ENCODE results near the gene MORN4. TPM values are rescaled to one million over a fixed set of nuclear protein-coding genes. Genes with fewer than 3 reads are reported as not detected.

Gene MORN4
- 9.7 and 12.6 TPM in 2 replicates for total RNA-seq (2022)
- percentile 52 among the genes with signal in this experiment for Bru-seq, nascent RNA
- percentile 52 among the genes with signal in this experiment for BruChase-seq, experiment 1, labeled RNA remaining after a 2-hour chase
- percentile 56 among the genes with signal in this experiment for BruChase-seq, experiment 2, labeled RNA remaining after a 6-hour chase
- long read RNA-seq, transcript MORN4-201 (5 exons, 2,315 nt), result major isoform, 29 of 35 reads
- long read RNA-seq, partial matches to known transcripts, result 0 of 35 reads
- long read RNA-seq, other reads (novel, unspliced or antisense), result 4 of 35 reads

DNA sequence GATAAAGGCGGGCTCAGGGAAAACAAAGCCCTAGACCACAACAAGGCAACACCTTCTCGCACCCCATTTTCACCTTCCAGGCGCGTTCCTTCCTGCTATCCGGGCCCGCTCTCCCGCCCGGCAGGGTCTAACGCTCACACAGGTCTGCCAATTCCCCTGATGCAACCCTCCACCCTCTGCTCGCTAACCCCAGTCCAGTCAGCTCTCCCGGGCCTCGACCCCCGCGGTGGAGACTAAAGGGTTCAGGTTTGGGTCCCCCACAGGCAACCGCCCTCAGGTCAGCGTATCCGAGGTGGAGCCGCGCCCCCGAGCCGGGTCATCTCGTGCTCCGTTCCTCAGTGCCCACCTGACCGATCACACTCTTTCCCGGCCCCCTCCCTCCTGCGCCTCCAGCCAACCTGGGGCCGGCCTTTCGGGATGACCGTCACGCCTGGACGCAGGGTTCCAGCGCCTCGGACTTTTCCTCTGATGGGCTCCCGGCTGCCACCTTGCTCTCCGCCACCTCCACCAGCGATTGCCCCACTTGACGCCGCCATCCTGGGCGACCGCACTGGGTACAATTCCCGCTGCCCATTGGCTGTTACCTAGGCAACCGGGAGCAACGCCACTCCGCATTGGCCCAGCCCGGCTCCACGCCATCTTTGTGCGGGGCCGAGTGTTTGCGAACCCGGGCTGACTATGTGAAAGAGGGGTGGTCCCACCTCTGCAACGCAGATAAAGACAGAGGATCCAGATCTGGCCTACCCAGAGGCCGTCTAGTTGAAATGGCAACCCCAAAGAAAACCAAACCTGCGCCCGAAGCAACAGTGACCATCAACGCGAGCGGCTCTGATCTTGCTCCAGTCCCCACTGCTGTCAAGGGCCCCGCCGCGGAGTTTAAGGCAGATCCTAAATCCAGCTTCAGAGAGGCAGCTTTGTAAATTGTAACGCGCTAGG, at the start of gene MORN4:
Gene MORN4, minus strand, starts transcription at position 552 of the 936 bp plus-strand sequence. CDS start 13,847 bp downstream, outside the sequence.
- no TSS peak for BruUV-seq (replicated peaks)
- Histone ChIP-seq H3K27me3 (replicated peaks; ENCODE audit: control insufficient read depth, insufficient read depth, low read length) (no peaks in the 10 kb centered on the region), H3K4me3 (ENCODE audit: low read depth, low read length) (peak within 1 kb of the TSS; percentile 70), H3K4me1 (no peaks in the 10 kb centered on the region), H3K36me3 (ENCODE audit: control insufficient read depth, insufficient read depth, low read length) (no peaks in the 10 kb centered on the region), H3K9me3 (no peaks in the 10 kb centered on the region)
- Mint-ChIP-seq H3K27ac (ENCODE audit: unreplicated experiment) (peak within 1 kb of the TSS; percentile 100), H3K4me3 (ENCODE audit: unreplicated experiment) (peak within 1 kb of the TSS; percentile 100), H3K4me1 (ENCODE audit: low read depth, unreplicated experiment) (peaks cover 7% of the 10 kb centered on the region), H3K36me3 (ENCODE audit: insufficient read depth, unreplicated experiment) (peaks cover 11% of the 10 kb centered on the region), H3K9me3 (ENCODE audit: unreplicated experiment) (no peaks in the 10 kb centered on the region), H3K27me3 (ENCODE audit: insufficient read depth, unreplicated experiment) (no peaks in the 10 kb centered on the region)
- peak; percentile 96 to 97 for DNase-seq
- TF ChIP-seq, protein P1, sequence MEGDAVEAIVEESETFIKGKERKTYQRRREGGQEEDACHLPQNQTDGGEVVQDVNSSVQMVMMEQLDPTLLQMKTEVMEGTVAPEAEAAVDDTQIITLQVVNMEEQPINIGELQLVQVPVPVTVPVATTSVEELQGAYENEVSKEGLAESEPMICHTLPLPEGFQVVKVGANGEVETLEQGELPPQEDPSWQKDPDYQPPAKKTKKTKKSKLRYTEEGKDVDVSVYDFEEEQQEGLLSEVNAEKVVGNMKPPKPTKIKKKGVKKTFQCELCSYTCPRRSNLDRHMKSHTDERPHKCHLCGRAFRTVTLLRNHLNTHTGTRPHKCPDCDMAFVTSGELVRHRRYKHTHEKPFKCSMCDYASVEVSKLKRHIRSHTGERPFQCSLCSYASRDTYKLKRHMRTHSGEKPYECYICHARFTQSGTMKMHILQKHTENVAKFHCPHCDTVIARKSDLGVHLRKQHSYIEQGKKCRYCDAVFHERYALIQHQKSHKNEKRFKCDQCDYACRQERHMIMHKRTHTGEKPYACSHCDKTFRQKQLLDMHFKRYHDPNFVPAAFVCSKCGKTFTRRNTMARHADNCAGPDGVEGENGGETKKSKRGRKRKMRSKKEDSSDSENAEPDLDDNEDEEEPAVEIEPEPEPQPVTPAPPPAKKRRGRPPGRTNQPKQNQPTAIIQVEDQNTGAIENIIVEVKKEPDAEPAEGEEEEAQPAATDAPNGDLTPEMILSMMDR (IDR thresholded peaks at IDR 0.05; ENCODE audit: insufficient read depth in 1 of 2, low read depth in 1 of 2, low read length in 1 of 2, severe bottlenecking in 1 of 2, unreplicated experiment in 1 of 2), result no peak
- POLR2A ChIA-PET, result no interaction called here
- intact Hi-C loops (cut with micrococcal nuclease; ENCODE audit: unreplicated experiment), result no loop called here
- CTCF ChIA-PET, result interaction anchor here (1.0 kb wide), 1 partner anchor 61 kb away, joined by 3 read pairs; the partner anchor contains the start of gene ANKRD2

DNA sequence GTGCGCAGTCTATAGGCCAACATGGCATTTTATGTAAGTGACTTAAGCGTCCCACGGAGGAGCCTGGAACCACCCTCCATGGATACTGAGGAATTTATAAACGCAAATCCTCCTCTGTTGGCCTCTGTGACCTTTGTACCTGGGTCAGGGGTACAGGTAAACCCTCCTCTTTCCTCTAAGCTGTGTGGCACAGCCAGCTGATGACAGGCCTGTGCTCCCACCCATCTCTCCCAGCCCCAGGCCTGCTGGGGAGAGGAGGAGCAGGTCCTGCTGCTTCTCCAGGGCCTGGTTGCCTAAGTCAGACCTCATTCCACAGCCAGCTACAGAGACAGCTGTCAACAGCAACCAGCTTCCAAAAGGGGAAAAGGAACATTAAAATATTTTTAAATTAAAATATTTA, 48.7 kb upstream of the MORN4 start:
- Histone ChIP-seq H3K9me3 (no peaks in the 10 kb centered on the region), H3K27me3 (replicated peaks; ENCODE audit: control insufficient read depth, insufficient read depth, low read length) (no peaks in the 10 kb centered on the region), H3K4me3 (ENCODE audit: low read depth, low read length) (no peak overlapping the region), H3K36me3 (ENCODE audit: control insufficient read depth, insufficient read depth, low read length) (peaks cover 4% of the 10 kb centered on the region; the same call in 1 of the 2 replicates), H3K4me1 (peaks cover 39% of the 10 kb centered on the region)
- Mint-ChIP-seq H3K27me3 (ENCODE audit: insufficient read depth, unreplicated experiment) (no peaks in the 10 kb centered on the region), H3K4me3 (ENCODE audit: unreplicated experiment) (peak overlapping the region; percentile 7), H3K27ac (ENCODE audit: unreplicated experiment) (peak overlapping the region; percentile 39), H3K4me1 (ENCODE audit: low read depth, unreplicated experiment) (peaks cover 11% of the 10 kb centered on the region), H3K9me3 (ENCODE audit: unreplicated experiment) (no peaks in the 10 kb centered on the region), H3K36me3 (ENCODE audit: insufficient read depth, unreplicated experiment) (peaks cover 20% of the 10 kb centered on the region)
- BruUV-seq (replicated peaks), result no TSS peak
- TF ChIP-seq, protein P1 (IDR thresholded peaks at IDR 0.05; ENCODE audit: insufficient read depth in 1 of 2, low read depth in 1 of 2, low read length in 1 of 2, severe bottlenecking in 1 of 2, unreplicated experiment in 1 of 2), result no peak
- intact Hi-C loops (cut with micrococcal nuclease; ENCODE audit: unreplicated experiment), result loop anchor here (5.0 kb wide), 1 partner anchor 35 kb away; no protein-coding TSS in a partner anchor
- DNase-seq, result peak; percentile 77 to 82
- CTCF ChIA-PET, result interaction anchor here (1.2 kb wide), 2 partner anchors 27 to 32 kb away, joined by 5 read pairs; no protein-coding TSS in a partner anchor
- POLR2A ChIA-PET, result no interaction called here

DNA sequence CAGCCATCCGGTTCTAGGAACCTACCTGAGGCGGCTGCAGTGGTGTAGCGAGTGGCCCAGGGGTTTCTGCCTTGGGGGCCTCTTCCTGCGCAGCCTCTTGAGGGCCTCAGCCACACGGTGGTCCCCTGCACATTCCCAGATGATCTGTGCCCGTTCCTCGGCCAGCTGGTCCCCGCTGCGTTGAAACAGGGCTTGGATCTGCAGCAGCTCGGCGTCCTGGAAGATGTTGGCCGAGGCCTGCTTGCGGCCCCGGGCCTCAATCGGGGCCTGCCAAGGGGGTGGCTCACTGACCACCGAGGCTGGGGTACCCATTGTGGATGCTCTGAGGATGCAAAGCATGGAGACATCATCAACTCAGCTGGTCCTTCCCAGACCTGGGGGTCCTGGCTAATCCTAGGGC, 46.3 kb upstream of the MORN4 start:
- intact Hi-C loops (cut with micrococcal nuclease; ENCODE audit: unreplicated experiment), result no loop called here
- DNase-seq, result no peak
- Histone ChIP-seq H3K4me3 (ENCODE audit: low read depth, low read length) (no peak overlapping the region), H3K4me1 (peaks cover 25% of the 10 kb centered on the region), H3K36me3 (ENCODE audit: control insufficient read depth, insufficient read depth, low read length) (peaks cover 4% of the 10 kb centered on the region), H3K9me3 (no peaks in the 10 kb centered on the region), H3K27me3 (replicated peaks; ENCODE audit: control insufficient read depth, insufficient read depth, low read length) (no peaks in the 10 kb centered on the region)
- H3K4me3 Mint-ChIP-seq (ENCODE audit: unreplicated experiment), result no peak overlapping the region
- ChIA-PET POLR2A (no interaction called here), CTCF (interaction anchor here (0.7 kb wide), 1 partner anchor 55 kb away, joined by 6 read pairs; no protein-coding TSS in a partner anchor)
- peaks cover 37% of the 10 kb centered on the region for H3K36me3 Mint-ChIP-seq (ENCODE audit: insufficient read depth, unreplicated experiment)
- H3K27ac Mint-ChIP-seq (ENCODE audit: unreplicated experiment), result no peak overlapping the region
- no TSS peak for BruUV-seq (replicated peaks)
- peaks cover 11% of the 10 kb centered on the region for H3K4me1 Mint-ChIP-seq (ENCODE audit: low read depth, unreplicated experiment)
- H3K27me3 Mint-ChIP-seq (ENCODE audit: insufficient read depth, unreplicated experiment), result no peaks in the 10 kb centered on the region
- no peaks in the 10 kb centered on the region for H3K9me3 Mint-ChIP-seq (ENCODE audit: unreplicated experiment)
- TF ChIP-seq, protein P1 (IDR thresholded peaks at IDR 0.05; ENCODE audit: insufficient read depth in 1 of 2, low read depth in 1 of 2, low read length in 1 of 2, severe bottlenecking in 1 of 2, unreplicated experiment in 1 of 2), result no peak
